ENCODE data around the gene FOSL2. TPM values are rescaled to one million over a fixed set of nuclear protein-coding genes. Genes with fewer than 3 reads are reported as not detected.

The FOSL2 gene
- total RNA-seq, 1 experiment from 2014 or later, result 53.7 TPM

DNA sequence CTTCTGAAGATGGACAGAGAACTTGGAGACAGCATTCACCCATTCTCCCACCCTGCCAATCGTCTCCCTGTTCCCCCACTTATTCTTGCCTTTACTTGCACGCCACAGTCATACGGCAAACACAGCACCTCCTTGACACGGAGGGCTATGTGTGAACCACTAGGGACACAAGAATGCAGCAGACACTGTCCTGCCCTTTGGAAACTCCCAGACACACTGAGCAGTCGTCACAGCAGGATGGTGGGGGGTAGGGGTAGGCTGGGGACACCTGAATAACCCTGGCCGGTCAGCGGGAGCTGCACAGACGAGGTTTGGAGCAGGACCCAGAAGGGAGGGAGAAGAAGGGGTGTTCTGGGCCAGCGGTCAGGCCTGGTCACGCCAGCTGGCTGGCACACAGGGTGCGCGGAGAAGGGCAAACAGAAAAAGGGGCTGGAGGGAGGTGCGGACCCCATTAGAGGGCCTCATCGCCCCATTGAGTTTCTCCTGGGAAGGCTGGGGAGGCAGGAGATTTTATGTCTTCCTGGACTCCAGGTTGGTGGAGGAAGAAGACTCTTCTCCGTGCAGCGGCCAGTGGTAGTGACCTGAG, 40.0 kb upstream of the FOSL2 start:
- no peaks in the 10 kb centered on the region for H3K4me1 Mint-ChIP-seq (ENCODE audit: low read depth, unreplicated experiment)
- H3K4me3 Mint-ChIP-seq (ENCODE audit: low read depth, unreplicated experiment), result no peak overlapping the region
- no peak overlapping the region for H3K27ac Mint-ChIP-seq (ENCODE audit: unreplicated experiment)
- BruUV-seq (replicated peaks), result no TSS peak
- TF ChIP-seq, protein P1, sequence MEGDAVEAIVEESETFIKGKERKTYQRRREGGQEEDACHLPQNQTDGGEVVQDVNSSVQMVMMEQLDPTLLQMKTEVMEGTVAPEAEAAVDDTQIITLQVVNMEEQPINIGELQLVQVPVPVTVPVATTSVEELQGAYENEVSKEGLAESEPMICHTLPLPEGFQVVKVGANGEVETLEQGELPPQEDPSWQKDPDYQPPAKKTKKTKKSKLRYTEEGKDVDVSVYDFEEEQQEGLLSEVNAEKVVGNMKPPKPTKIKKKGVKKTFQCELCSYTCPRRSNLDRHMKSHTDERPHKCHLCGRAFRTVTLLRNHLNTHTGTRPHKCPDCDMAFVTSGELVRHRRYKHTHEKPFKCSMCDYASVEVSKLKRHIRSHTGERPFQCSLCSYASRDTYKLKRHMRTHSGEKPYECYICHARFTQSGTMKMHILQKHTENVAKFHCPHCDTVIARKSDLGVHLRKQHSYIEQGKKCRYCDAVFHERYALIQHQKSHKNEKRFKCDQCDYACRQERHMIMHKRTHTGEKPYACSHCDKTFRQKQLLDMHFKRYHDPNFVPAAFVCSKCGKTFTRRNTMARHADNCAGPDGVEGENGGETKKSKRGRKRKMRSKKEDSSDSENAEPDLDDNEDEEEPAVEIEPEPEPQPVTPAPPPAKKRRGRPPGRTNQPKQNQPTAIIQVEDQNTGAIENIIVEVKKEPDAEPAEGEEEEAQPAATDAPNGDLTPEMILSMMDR (IDR thresholded peaks at IDR 0.05; ENCODE audit: unreplicated experiment), result no peak
- no peak for DNase-seq
- intact Hi-C loops (cut with micrococcal nuclease; ENCODE audit: unreplicated experiment), result no loop called here
- CTCF ChIA-PET, result no interaction called here
- H3K9me3 Mint-ChIP-seq (ENCODE audit: low read depth, unreplicated experiment), result no peaks in the 10 kb centered on the region
- no peaks in the 10 kb centered on the region for H3K27me3 Mint-ChIP-seq (ENCODE audit: unreplicated experiment)
- H3K36me3 Mint-ChIP-seq (ENCODE audit: insufficient read depth, unreplicated experiment), result peaks cover 5% of the 10 kb centered on the region

DNA sequence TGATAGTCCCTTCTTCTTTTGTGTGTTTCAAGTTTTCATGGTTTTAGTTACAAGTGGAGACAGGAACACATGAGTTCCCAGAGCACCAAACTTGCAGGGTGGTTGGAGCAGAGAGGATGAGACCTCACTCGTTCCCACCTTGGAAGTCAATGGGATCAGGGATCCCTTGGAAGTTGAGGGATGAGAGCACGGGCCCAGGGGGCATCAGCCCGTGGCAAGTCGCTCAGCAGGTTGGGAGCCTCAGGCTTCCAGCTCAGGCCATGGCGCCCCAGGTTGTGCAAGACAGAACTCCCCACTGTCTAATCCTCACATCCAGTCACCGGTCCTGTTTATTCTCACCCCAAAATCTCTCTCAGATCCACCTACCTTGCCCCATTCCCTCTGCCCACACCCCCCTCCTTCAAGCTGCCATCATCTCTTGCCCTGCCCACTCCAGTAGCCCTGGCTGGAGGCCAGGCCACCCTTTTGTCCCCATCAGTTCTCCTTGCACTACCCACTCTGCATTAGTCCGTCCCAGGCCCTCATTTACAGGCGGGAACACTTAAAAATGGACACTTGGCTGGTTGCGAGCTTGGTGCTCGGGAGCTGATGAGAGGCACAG, 37.6 kb upstream of the FOSL2 start:
- peaks cover 15% of the 10 kb centered on the region for H3K4me1 Mint-ChIP-seq (ENCODE audit: low read depth, unreplicated experiment)
- no peak overlapping the region for H3K27ac Mint-ChIP-seq (ENCODE audit: unreplicated experiment)
- DNase-seq, result no peak
- intact Hi-C loops (cut with micrococcal nuclease; ENCODE audit: unreplicated experiment), result no loop called here
- CTCF ChIA-PET, result interaction anchor here (0.6 to 1.6 kb wide), 2 partner anchors 10 to 1030 kb away, joined by 3 read pairs; no protein-coding TSS in a partner anchor
- H3K36me3 Mint-ChIP-seq (ENCODE audit: insufficient read depth, unreplicated experiment), result peaks cover 11% of the 10 kb centered on the region
- BruUV-seq (replicated peaks), result no TSS peak
- no peaks in the 10 kb centered on the region for H3K27me3 Mint-ChIP-seq (ENCODE audit: unreplicated experiment)
- H3K9me3 Mint-ChIP-seq (ENCODE audit: low read depth, unreplicated experiment), result no peaks in the 10 kb centered on the region
- no peak overlapping the region for H3K4me3 Mint-ChIP-seq (ENCODE audit: low read depth, unreplicated experiment)
- TF ChIP-seq, protein P1 (IDR thresholded peaks at IDR 0.05; ENCODE audit: unreplicated experiment), result no peak

DNA sequence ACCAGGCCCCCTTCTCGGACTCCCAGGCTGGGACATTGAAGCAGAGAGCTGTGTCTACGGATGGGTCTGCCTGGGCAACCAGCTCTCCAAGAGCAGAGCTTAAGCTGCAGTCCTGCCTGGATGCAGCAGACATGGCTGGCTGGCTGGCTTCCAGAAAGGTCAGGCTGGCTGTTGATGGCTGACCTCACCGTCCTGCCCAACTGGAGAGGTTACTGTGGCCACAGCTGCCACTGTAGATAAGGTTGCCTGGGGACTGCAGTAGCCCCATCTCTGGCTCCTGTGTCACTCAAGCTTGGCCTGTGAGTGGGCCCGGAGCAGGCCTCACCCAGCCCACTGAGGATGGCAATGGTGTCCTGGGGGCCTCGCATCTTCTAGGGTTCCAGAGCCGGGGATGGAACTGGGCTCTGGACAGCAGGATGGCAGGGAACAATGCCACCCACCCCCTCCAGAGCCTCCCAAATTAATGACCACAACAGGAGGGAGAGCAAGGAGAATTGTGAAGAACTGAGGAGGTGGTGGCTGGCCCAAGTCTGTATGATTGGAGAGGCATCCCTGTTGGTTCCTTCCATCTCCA, 37.0 kb upstream of the FOSL2 start:
- TF ChIP-seq, protein P1 (IDR thresholded peaks at IDR 0.05; ENCODE audit: unreplicated experiment), result no peak
- H3K4me1 Mint-ChIP-seq (ENCODE audit: low read depth, unreplicated experiment), result peaks cover 21% of the 10 kb centered on the region
- no peaks in the 10 kb centered on the region for H3K9me3 Mint-ChIP-seq (ENCODE audit: low read depth, unreplicated experiment)
- H3K4me3 Mint-ChIP-seq (ENCODE audit: low read depth, unreplicated experiment), result no peak overlapping the region
- no peak overlapping the region for H3K27ac Mint-ChIP-seq (ENCODE audit: unreplicated experiment)
- CTCF ChIA-PET, result interaction anchor here (0.6 to 1.6 kb wide), 4 partner anchors 10 to 1030 kb away, joined by 3 read pairs; no protein-coding TSS in a partner anchor
- BruUV-seq (replicated peaks), result no TSS peak
- H3K36me3 Mint-ChIP-seq (ENCODE audit: insufficient read depth, unreplicated experiment), result peaks cover 11% of the 10 kb centered on the region
- peak; percentile 31 for DNase-seq
- H3K27me3 Mint-ChIP-seq (ENCODE audit: unreplicated experiment), result no peaks in the 10 kb centered on the region
- intact Hi-C loops (cut with micrococcal nuclease; ENCODE audit: unreplicated experiment), result no loop called here

DNA sequence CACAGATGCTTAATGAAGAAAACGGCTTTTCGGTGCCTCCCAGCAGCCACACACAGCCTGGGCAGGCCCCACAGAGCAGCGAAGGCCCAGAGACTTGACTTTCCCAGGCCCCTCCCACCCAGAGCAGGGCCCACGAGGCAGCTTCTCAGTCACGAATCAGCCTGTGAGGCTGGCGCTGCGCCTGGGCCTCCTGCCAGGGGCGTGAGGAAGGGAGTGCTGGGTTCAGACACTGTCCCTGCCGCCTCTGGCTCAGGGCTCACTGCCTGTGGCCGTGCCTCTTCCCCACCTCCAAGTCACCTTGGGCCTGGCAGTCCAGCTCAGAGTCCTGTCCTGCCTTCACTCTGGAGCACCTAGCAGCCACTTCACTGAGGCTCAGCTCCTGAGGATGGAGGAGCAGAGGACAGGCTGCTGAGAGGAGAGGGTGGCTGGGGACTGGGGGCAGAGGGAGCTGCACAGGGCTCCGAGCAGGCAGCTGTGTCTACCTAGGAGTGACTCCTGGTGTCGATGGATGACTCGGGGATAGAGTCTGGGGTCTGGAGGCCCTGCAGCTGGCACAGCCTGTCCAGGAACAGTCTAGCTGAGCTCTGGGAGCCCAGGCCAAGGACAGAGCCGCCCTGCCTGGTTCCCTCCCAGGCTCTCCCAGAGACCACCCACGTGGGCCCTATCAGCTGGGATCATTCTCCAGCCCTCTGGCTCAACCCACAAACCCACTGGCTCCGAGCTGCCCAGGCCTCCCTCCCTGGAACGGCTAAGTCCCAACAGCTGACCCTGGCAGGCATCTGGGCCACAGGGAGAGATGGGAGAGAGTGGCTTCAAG, 36.4 kb upstream of the FOSL2 start:
- TF ChIP-seq, protein P1 (IDR thresholded peaks at IDR 0.05; ENCODE audit: unreplicated experiment), result no peak
- CTCF ChIA-PET, result interaction anchor here (0.6 to 1.6 kb wide), 4 partner anchors 9 to 1029 kb away, joined by 3 read pairs; no protein-coding TSS in a partner anchor
- Mint-ChIP-seq H3K27ac (ENCODE audit: unreplicated experiment) (no peak overlapping the region), H3K27me3 (ENCODE audit: unreplicated experiment) (no peaks in the 10 kb centered on the region), H3K4me3 (ENCODE audit: low read depth, unreplicated experiment) (no peak overlapping the region), H3K4me1 (ENCODE audit: low read depth, unreplicated experiment) (peaks cover 28% of the 10 kb centered on the region), H3K9me3 (ENCODE audit: low read depth, unreplicated experiment) (no peaks in the 10 kb centered on the region), H3K36me3 (ENCODE audit: insufficient read depth, unreplicated experiment) (peaks cover 11% of the 10 kb centered on the region)
- no TSS peak for BruUV-seq (replicated peaks)
- peak; percentile 54 for DNase-seq
- intact Hi-C loops (cut with micrococcal nuclease; ENCODE audit: unreplicated experiment), result no loop called here
